Omental fat pad (tissue), 4 donors: ENCODE results near the gene DES. TPM values are rescaled to one million over a fixed set of nuclear protein-coding genes. Genes with fewer than 3 reads are reported as not detected.

Experiments
- ATAC-seq: fragments of 150-250 bp; one replicate; pipeline ENCODE4 v1.9.1; 2016; ENCODE audit warnings: mild to moderate bottlenecking, moderate library complexity; ENCODE audit not compliant: low FRiP score
- DNase-seq: peaks from one replicate; pipeline ENCODE4 v3.0.0-alpha.2; 2019; ENCODE audit warnings: low spot score
- total RNA-seq, 4 donors: library from RNA; depleted of rRNA; stranded (reverse); fragments of >200 nt; gene quantifications; one replicate each; pipeline ENCODE4 v1.1.0, GENCODE V29; 2016
- TF ChIP-seq, protein P1 (sequence below), 3 donors: fragments of 450-650 bp; IDR thresholded peaks; one replicate each; pipeline ENCODE4 v1.5.1; 2016 to 2017; ENCODE audit warnings: antibody characterized with exemption in 3 of 3, mild to moderate bottlenecking in 3 of 3, moderate library complexity in 2 of 3

Gene DES
- total RNA-seq, 4 donors from 2014 or later: 39.4 to 292 (median 182) TPM

DNA sequence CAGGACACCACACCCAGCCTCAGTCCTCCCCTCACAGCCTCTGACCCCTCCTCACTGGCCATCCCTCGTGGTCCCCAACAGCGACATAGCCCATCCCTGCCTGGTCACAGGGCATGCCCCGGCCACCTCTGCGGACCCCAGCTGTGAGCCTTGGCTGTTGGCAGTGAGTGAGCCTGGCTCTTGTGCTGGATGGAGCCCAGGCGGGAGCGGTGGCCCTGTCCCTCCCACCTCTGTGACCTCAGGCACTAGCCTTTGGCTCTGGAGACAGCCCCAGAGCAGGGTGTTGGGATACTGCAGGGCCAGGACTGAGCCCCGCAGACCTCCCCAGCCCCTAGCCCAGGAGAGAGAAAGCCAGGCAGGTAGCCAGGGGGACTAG is 7.9 kb downstream of the DES start:
- TF ChIP-seq, protein P1, sequence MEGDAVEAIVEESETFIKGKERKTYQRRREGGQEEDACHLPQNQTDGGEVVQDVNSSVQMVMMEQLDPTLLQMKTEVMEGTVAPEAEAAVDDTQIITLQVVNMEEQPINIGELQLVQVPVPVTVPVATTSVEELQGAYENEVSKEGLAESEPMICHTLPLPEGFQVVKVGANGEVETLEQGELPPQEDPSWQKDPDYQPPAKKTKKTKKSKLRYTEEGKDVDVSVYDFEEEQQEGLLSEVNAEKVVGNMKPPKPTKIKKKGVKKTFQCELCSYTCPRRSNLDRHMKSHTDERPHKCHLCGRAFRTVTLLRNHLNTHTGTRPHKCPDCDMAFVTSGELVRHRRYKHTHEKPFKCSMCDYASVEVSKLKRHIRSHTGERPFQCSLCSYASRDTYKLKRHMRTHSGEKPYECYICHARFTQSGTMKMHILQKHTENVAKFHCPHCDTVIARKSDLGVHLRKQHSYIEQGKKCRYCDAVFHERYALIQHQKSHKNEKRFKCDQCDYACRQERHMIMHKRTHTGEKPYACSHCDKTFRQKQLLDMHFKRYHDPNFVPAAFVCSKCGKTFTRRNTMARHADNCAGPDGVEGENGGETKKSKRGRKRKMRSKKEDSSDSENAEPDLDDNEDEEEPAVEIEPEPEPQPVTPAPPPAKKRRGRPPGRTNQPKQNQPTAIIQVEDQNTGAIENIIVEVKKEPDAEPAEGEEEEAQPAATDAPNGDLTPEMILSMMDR (IDR thresholded peaks at IDR 0.05): no peak

DNA sequence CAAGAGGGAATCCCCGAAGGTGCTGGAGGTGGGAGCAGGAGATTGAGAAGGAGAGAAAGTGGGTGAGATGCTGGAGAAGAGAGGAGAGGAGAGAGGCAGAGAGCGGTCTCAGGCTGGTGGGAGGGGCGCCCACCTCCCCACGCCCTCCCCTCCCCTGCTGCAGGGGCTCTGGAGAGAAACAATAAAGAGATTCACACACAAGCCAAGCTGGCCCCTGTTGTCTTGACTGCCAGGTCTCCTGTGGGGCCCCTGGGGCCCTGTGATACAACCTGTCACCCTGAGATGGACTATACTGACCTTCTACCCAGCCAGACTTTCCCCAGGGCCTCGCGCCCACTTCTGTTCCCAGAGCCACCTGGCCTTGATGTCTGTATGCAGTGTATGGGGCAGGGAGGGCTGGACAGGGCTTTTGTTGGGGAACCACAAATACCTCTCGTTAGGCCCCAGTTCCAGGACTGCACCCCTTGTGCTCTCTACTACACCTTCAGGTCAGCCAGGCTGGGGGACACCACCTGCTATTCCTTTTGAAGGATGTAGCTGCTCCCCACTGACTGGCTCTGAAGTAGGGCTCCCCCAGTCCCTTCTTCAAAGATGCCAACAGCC is 8.5 kb downstream of the DES start:
- TF ChIP-seq, protein P1 (IDR thresholded peaks at IDR 0.05): no peak
- ATAC-seq: no peak
- DNase-seq: no peak

More for the DNA sequence above, 7.9 kb downstream of the DES start:
- DNase-seq (no peak), ATAC-seq (no peak)

DNA sequence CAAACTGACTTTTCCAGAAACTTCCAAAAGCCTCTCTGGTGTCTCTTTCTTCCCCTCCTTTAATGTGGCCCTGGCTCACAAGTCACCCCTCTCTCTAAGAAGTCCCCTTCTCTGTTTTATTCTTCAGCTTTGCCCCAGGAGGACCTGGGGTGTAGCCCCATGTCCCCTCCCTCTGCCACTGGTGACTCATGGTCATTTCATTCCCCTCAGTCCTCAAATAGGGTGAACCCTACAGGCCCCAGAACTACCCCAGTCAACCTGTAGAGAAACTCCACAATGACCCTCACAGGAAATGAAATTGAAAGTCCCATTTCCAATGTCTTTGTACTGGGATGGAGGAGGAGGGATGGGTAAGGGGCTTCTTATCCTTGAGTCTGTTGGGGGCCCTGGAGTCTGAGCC is 10.3 kb downstream of the DES start:
- ATAC-seq (no peak), DNase-seq (no peak)
- TF ChIP-seq, protein P1 (IDR thresholded peaks at IDR 0.05): no peak

DNA sequence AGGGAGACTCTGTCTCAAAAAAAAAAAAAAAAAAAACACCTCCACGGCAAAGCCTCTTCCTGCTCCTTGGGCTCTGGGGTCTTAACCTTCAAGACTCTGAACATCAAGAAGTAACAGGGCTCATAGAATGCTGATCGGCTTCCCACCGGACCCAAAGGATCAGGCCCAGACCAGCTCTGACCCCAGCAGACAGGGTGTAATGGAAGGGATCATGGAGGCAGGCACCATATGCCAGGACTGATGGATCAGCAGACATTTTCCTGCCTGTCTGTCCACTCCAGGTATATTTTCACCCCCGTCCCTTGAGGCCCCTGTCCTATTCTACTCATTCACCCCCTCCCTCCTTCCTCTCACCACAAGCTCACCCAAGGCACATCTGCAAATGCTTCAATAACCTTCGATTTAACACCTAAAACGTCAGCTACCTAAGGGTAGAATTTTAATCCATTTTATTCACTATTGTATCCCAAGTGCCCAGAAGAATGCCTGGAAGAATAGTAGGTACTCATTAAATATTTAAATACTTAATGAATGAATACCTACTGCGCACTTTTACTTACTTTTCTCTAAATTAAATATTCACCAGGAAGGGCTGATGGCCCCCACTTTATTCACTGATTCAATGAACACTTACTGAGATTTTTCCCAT is 11.9 kb downstream of the DES start:
- ATAC-seq (no peak), DNase-seq (no peak)
- TF ChIP-seq, protein P1 (IDR thresholded peaks at IDR 0.05): no peak

DNA sequence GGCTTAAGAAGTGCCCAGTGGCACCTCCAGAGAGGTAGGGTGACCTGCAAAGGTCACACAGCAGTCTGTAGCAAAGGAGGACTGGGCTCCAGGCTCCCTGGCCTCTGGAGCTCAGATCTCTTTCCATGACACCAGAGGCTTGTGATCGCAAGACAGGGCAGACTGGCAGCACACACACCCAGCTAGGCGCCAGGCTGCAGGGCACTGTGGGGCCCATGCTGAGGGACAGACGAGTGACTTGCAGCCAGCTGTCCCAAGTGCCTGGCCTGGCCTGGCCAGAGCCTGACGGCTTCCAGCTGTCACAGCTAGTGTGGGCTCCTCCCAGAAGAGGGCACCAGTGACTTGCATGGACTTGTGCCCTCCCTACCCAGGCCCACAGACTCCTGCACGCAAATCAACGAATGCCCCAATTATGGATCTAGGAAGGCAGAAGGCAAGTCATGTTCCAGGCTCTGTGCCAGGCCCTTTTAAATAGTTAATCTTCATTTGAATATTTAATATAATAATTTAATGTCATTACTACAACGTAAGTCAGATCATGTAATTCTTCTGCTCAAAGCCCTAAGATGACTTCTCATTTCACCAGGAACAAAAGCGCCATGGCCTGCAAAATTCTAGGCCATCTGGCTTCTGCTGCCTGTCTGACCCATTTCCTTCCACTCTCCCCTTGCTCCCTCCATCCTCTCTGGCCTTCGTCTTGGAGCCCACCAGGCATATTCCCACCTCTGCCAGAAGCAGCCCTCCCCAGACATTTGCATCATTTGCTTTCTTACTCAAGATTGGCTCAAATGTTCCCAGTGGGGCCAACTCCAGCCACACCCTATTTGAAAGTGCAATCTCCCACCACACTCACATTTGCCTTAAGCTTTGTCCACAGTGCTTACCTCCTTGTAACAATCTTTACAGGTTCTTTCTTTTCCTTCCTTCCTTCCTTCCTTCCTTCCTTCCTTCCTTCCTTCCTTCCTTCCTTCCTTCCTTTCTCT is 12.7 kb downstream of the DES start:
- no peak for DNase-seq
- TF ChIP-seq, protein P1 (IDR thresholded peaks at IDR 0.05): no peak
- ATAC-seq: no peak

DNA sequence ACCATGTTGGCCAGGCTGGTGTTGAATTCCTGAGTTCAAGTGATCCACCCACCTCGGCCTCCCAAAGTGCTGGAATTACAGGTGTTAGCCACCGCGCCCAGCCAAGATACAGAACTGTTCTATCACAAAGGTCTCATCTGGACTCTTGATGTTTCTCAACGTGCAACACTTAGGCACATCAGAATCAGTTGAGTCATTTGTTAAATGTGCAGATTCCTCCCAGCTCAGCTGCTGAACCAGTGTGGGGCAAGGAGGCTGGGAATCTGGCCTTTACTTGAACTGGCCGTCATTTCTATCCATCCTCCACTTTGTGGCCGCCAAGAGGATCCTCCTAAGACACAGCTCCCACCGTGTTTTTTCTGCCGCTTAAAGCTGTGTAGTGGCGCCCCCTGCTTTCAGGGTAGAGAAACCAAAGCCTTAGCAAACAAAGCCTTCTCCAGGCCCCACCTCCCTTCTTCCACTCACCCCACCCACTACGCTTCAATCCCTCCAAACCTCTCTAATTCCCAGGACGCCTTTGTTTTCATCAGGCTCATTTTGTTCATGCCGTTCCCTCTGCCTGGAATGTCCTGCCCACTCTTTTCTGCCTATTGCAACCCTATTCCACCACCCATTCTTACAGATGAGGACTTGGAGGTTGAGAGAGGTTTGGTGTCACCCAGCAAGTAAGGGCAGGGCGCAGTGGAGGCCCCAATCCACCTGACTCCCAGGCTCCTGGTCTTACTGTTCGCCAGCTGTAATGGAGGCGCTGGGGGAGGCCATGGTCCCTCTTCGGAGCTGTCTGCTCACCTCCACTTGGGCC is 15.7 kb downstream of the DES start:
- ATAC-seq: no peak

More for the DNA sequence above, 15.7 kb downstream of the DES start:
- no peak for DNase-seq
- TF ChIP-seq, protein P1 (IDR thresholded peaks at IDR 0.05): no peak
